ENCODE results near the gene AXDND1.
"Not testable (repeated sequence)": the region's sequence is repeated elsewhere in the genome, so short reads cannot be mapped to it uniquely, and the experiment has no call there.

Gene AXDND1

DNA sequence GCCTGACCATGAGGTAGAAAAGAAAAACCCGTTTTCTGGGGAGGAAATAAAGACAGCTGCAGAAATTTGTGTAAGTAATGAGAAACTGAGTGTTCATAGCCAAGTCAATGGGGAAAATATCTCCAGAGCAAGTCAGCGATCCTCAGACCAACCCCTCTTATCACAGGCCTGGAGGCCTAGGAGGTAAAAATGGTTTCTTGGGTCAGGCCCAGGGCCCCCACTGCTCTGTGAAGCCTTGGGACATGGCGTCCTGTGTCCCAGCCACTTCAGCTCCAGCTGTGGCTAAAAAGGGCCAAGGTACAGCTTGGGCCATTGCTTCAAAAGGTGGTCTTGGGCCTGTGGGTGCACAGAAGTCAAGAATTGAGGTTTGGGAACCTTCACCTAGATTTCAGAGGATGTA, 108.9 kb downstream of the AXDND1 start:
- no peak for DNase-seq (ENCODE audit: low spot score)

DNA sequence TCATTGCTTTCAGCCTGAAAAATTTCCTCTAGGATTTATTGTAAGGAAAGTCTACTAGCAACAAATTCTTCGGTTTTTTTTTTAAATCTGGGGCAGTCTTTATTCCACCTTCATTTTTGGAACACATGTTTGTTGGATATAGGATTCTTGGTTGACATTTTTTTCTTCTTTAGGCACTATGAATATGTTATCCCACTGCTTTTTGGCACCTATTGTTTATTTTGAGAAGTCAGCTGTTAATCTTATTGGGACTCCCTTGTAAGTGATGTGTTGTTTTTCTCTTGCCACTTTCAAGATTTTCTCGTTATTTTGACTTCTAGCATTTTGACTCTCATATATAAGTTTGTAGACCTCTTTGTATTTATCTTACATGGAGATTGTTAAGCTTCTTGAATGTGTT, 110.7 kb downstream of the AXDND1 start:
- no peak for DNase-seq (ENCODE audit: low spot score)

DNA sequence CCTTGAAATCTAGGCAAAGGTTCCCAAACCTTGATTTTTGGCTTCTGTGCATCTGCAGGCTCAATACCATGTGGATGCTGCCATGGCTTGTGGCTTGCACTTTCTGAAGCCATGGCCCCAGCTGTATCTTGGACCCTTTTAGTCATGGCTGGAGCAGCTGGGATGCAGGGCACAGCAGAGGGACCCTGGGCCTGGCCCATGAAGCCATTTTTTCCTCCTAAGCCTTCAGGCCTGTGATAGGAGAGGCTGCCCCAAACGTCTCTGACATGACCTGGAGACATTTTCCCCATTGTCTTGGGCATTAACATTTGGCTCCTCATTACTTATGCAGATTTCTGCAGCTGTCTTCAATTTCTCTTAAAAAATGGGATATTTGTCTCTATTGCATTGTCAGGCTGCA, 112.6 kb downstream of the AXDND1 start:
- no peak for DNase-seq (ENCODE audit: low spot score)

DNA sequence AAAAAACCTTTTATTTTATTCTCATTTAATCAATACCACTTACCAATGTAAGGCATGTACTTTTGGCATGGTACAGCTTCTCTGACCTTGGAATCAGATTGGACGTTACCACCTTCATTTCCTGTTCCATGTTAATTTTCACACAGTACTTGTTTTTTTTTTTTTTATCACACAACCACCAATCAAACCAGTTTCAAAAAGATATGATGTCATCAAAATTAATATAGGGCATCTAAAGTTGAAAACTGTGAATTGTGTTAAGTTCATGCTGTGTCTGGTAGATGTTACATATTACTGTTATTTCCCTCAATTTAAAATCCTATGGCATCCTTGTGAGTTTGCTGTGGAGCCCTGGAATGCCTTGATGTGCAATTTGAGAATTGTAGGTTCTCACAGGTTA, 124.8 kb downstream of the AXDND1 start:
- no peak for DNase-seq (ENCODE audit: low spot score)

DNA sequence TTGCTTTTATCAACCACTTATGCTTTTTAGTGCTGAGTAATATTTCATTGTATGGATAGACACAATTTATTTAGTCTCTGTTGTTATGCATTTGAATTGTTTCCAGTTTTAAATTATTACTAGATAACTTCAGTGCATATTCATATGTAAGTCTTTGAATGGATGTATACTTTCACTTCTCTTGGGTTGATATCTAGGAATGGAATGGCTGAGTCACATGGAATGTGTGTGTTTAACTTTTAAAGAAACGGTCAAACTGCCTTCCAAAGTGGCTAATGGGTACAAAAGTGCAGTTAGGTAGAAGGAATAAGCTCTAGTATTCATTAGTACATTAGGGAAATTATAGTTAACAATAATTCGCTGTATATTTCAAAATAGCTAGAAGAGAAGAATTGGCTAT, 127.6 kb downstream of the AXDND1 start:
- no peak for DNase-seq (ENCODE audit: low spot score)

DNA sequence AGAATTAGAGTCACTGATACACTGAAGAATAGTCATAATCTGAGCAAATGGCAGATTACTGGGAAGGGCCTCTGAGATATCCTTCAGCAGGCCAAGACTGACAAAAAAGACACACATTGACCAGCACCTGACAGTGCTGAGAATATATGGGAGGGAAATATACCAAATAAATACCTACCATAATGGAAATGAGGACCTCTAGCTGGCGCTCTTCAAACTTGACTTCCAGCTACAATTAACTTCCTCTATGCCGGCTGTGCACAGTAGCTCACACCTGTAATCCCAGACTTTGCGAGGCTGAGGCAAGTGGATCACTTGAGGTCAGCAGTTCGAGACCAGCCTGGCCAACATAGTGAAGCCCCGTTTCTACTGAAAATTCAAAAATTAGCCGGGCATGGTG, 140.4 kb downstream of the AXDND1 start:
- DNase-seq (ENCODE audit: low spot score) = no peak

DNA sequence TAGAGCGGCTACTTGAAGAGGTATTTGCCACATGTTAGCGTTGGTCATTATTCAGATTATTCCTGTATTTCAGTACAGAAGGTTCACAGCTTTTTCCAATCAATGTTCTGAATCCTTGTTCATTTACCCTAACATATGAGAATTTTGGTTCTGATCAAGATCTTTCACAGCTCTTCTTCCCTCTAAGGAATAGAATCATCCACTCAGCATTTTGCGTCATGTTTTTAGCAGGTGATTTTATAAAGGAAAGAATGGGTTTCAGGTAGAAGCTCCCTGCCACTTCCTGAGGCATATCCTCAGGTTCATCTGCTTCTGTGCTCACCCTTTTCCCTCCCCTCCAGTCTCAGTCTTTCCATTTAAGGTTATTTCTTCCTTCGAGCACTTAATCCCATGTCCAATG, 143.6 kb downstream of the AXDND1 start:
- no peak for DNase-seq (ENCODE audit: low spot score)

DNA sequence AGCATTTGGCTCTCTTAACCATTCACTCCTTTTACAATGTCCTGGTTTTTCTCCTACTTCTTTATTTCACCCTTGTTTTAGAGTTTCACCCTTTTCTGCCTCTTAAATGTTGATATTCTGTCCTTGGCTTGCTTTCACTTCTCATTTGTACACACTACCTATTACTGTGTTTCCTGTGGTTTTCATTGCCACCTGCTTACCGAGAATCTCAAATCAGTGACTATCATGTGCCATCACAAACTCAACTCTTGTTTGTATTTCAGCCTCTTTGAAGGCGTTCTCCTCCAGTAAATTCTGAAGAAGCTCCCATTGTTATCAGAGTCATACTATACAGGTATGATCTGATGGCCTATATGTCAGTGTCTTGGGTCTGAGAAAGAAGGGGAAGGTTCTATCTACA, 144.3 kb downstream of the AXDND1 start:
- no peak for DNase-seq (ENCODE audit: low spot score)

DNA sequence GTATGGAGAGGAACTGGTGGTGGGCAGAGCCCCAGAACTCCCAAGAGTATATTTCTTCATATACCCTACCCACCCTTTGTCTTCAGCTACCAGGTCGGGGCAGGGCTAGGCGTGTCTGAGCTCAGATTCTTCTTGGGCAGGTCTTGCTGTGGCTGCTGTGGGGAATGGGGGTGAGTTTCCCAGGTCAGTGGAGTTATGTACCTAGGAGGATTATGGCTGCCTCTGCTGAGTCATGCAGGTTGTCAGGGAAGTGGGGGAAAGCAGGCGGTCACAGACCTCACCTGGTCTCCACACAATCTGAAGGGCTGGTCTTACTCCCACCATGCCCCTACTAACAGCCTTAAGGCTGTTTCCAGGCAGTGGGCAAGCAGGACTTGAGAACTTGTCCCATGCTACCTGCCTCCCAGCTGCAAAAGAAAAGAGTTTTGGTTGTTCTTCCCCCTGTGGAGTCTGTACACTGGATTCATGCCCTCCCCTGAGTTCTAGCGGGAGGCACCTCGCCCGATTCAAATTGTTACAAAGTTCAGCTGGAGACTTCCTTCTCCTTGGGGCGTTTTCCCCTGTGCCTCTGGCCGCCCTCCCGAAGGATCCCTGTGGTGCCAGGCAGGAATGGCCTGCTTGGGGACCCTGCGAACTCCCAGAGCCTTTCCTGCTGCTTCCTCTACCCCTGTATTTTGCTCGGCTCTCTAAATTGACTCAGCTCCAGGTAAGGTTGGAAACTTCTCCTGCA, 151.4 kb downstream of the AXDND1 start:
- no peak for DNase-seq (ENCODE audit: low spot score)

DNA sequence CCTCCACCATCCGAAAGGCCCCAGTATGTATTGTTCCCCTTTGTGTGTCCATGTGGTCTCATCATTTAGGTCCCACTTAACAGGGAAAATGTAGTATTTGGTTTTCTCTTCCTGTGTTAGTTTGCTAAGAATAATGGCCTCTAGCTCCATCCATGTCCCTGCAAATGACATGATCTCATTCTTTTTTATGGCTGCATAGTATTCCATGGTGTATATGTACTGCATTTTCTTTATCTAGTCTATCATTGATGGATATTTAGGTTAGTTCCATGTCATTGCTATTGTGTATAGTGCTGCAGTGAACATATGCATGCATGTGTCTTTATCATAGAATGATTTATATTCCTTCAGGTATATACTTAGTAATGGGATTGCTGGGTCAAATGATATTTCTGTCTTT, 152.8 kb downstream of the AXDND1 start:
- not testable (repeated sequence) for DNase-seq (ENCODE audit: low spot score)

DNA sequence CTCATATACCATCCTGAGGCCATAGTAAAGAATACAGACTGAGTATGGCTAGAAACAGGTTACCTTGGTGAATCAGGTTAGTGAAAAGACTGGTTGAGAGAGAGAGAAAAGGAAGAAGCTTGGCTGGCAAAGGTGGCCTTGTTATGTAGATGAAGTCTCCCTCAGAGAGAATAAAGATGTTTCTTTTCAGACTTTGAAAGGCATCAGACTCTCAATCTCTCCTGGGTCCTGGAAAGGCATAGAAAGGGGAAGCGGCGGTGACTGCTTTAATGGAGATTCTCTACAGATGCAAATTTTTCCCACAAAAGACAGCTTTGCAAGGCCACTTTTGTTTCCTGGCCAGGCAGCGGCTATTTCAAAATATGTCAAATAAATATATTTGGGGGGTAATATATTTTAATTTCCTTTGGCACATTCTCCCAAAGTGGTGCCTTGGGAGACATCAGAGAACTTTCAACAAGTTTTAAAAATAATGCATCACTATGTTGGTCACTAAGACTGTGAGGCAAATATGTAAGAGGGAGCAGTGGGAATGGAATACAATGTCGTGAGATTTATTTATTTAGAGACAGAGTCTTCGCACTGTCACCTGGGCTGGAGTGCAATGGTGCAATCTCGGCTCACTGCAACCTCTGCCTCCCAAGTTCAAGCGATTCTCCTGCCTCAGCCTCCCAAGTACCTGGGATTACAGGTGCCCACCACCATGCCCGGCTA, 163.9 kb downstream of the AXDND1 start:
- DNase-seq (ENCODE audit: low spot score) = no peak

DNA sequence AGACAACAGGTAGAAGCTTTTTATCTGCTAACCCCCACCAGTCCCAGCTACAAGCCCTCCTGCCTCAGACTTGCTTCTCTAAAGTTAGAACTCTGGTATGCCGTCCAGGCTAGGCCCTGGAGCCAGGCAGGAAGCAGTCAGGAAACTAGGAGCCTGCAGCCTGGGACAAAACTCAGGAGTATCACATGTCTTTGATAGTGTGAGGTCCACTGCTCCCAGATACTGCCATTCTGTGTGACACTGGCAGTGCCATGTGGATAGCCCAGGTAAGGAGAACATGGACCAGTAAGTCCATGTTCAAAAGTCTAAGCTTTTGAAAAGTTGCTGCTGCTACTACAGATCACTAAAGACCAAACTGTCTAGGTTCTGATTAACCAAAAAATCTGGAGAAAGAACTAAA, 164.6 kb downstream of the AXDND1 start:
- no peak for DNase-seq (ENCODE audit: low spot score)

DNA sequence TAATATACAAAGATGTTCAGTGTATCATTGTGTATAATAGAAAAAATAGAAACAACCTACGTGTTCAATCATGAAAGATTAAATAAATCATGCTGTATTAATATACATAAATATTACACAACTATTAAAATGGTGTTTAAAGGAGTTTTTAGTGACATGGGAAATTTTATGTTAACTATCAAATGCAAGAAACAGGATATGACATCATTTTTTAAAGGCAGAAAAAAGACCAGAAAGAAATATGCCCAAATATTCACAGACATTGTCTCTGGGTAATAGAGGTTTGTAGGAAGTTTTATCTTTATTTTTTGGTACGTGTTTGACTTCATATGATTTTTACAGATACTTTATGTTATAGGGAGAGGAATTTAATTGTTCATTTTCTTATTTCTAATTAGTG, 176.0 kb downstream of the AXDND1 start:
- DNase-seq (ENCODE audit: low spot score) = no peak

DNA sequence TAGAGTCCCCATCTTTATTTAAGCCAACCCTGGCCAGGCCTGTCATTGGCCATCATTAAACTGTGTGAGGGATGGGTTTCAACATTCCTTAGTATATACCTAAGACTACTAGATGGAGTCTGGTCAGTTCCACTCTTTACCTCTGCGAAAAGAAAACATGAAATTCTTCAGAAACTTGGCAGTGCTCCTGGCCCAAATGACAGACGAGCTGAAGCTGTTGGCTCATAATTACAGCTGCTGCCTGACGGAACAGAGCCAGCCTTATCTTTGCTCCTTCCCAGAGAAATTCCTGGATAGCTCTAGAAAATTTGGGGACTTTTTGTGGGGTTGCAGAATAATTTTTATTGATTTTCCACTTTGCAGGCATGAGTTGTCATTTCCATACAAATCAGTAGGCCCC, 179.6 kb downstream of the AXDND1 start:
- no peak for DNase-seq (ENCODE audit: low spot score)

DNA sequence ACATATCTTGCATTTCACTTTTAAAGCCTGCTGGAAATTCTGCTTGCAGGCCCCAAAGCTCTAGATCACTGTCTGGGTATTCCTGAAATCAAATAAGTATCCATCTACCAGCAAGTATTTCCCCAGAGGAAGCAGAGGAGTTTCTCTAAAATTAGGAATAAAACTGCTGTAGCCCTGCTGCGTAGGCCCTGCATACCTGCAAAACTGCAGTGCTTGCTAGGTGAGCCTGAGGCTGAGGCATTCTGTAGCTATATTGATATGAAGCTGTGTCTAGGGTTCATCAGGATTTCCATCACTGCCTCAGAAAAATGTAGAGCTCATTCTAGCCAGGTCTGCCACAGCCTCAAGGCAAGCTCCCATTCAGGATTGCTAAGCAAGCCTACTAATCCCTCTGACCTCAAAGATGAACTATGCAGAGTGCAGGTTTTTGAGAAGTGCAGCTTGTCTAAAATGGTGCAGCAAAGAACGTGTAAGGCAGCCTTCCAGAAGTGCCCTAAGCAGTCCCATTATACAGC, 181.3 kb downstream of the AXDND1 start:
- DNase-seq (ENCODE audit: low spot score) = no peak

DNA sequence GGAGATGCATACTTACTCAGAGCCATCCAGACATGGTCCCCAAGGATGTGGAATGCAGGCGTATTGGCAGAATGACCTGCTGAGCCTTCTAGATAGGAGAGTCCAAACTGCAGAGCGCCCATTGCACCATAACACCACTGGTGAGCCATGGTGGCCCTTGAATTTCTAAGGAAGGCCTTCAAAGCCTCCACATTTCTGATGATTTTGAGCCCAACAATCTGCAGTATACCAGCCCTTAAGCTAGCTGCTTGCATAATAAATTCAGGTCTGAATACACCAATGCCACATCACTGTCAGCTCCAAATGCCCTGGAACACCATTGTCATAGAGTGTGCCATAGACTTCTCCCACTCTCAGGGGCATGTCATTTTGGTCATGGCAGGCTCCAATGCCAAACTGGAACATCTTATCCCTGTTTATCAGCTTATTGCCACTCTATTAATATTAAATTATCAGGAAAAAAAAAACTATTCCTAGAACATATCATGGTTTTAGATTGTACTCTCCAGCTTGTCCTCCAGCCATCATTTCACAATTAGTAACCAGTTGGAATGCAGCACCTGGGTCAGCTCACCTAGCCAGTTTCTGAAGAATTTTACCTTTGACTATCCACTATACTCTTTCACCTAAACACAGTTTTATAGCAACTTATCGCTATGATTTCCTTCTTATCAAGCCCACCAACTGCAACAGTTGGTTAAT, 183.0 kb downstream of the AXDND1 start:
- DNase-seq (ENCODE audit: low spot score) = no peak

DNA sequence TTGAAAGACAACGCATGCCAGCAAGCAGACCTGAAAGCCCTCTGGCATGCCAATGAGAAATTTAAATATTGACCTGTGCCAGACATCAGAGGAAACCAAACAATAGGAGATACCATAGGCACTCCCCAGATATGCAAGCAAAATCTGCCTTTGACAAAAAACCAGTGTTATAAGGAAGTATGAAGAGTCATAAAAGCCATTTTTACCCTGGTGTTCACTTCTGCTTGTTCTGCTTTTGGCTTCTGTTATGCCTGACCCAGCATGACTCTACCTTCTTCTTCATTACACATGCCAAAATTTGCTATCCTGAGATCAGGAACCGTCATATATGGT, 183.6 kb downstream of the AXDND1 start:
- DNase-seq (ENCODE audit: low spot score) = no peak

DNA sequence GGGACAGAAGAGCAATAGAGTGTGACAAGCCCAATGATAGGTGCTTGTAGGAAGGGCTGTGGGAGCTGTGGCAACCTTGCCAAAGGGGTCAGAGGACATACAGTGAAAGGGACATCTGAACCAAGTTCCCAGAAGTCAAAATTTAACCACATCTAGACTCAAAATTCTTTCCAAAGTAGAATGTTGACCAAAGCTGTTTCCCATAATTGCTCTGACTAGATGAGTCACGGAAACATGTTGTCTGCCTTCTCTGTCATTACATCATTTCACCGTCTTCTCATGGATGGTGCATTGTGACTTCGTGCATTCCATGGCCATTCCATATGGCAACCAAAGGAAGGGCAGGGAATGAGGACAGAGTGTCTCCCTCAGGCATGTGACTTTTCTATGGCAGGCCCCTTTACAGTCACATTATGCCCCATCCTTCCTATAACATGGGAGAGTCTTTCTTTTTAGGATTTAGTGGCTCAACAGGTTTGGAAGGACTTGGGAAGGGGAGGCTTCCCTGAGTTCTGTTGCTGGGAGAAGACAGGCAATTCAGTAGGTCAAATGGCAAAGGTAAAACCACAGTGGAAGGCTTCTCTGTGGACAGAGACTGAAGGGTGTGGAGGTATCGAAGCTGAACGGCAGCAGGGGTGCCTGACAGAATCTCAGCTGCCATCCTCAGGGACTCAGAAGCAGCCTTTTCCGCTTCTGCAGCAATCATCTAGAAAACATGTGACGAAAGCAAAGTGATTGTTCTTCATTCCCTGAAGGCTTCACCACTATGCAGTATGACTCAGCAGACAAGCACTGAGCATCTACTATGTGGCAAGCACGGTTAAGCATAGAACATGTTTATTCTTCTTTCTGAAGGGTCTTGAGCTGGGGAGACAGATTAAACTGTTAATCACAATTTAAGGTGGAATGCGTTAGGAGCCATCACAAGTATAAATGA, 185.2 kb downstream of the AXDND1 start:
- no peak for DNase-seq (ENCODE audit: low spot score)

DNA sequence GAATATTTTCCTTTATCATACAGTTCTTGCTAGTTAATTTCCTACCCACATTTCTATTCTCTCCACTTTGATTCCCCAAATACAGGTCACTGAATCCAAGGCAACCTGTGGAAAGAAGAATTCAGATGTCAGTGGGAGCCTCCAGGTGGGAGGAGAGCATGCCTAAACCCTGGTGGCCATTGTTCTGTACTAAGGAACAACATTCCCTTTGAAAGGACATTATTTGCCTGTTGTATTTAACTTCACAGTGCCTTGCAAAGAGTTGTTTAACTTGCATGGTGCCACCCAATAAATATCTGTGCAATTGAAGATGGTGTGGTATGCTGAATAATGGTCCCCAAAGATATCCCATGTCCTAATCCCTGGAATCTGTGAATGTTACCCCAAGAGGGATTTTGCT, 188.7 kb downstream of the AXDND1 start:
- DNase-seq (ENCODE audit: low spot score) = no peak

DNA sequence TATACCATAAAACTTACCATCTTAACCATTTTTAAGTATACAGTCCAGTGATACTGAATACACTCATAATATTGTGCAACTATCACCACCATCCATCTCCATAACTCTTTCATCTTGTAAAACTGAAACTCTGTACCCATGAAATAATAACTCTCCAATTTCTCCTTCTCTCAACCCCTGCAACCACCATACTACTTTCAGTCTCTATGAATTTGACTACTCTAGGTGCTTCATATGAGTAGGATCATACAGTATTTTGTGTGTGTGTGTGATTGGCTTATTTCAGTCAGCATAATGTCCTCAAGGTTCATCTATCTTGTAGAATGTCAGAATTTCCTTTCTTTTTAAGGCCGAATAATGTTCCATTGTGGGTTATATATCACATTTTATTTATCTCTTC, 192.3 kb downstream of the AXDND1 start:
- DNase-seq (ENCODE audit: low spot score) = no peak

DNA sequence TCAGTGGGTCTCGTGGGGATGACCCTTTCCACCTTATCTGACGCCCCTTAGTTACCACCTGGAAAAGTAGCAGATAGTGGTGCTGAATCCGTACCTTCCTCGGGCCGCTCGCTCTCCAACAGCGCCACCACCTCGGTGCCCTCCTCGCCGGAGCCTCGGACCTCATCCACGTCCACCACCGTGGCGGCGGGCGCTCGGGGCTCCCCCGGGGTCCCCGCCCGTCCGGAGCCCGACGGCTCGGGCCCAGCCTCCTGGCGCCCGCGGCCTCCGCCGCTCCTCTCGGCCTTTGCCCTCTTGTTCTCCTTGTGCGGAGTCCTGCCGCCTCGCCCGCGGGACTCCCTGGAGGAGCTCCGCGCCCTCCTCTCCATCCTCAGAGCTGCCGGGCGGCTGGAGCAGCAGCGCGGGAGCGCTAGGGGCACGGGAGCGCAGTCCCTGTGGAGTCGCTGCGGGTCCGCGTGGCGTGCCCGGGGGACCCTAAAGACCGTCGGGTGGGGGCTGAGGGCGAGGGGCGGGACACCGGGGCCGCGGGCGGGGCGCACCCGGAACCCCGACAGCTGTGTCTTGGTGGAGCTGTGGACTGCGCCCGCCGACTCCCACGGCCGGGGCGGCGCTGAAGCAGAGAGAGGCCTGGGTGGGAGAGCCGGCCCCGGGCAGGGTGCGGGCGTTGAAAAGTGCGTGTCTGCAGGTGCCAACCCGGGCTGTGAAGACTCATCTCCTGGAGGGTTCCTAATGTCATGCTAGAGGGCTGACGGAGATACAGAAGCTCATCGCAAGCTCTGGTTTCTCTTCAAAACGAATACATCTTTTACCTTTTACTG, 209.9 kb downstream of the AXDND1 start, which contains the start of gene NPHS2:
Gene NPHS2, minus strand, starts transcription at position 452 of the 818 bp plus-strand sequence. Its CDS starts 84 bp downstream, at position 368.
- DNase-seq (ENCODE audit: low spot score) = no peak

Measured in Ammon's horn (tissue), 1 donor.